ENCODE results near the gene PLA2G2D.
"Not testable (repeated sequence)": the region's sequence is repeated elsewhere in the genome, so short reads cannot be mapped to it uniquely, and the experiment has no call there.

PLA2G2D gene

GRCh38 chr1:20143318-20143717 is 24.0 kb upstream of the PLA2G2D start:
- no peak for DNase-seq (ENCODE audit: low read depth in 2 of 2)

- no peak for DNase-seq (ENCODE audit: low read depth in 2 of 2)
Measured at GRCh38 chr1:20142001-20142710, 22.8 kb upstream of the PLA2G2D start.

- no peak for DNase-seq (ENCODE audit: low read depth in 2 of 2)
Measured at GRCh38 chr1:20141466-20141865, 22.1 kb upstream of the PLA2G2D start.

- DNase-seq (ENCODE audit: low read depth in 2 of 2): no peak
Measured at GRCh38 chr1:20141001-20141400, 21.7 kb upstream of the PLA2G2D start.

- DNase-seq (ENCODE audit: low read depth in 2 of 2): no peak
Measured at GRCh38 chr1:20139776-20140612, 20.7 kb upstream of the PLA2G2D start.

GRCh38 chr1:20138961-20139550 is 19.7 kb upstream of the PLA2G2D start, which contains the start of gene PLA2G2F:
Gene PLA2G2F, plus strand, starts transcription at chr1:20139323. Its CDS starts 105 bp downstream, at chr1:20139428.
- DNase-seq (ENCODE audit: low read depth in 2 of 2): no peak

- DNase-seq (ENCODE audit: low read depth in 2 of 2): no peak
Measured at GRCh38 chr1:20138346-20138745, 19.0 kb upstream of the PLA2G2D start.

- no peak for DNase-seq (ENCODE audit: low read depth in 2 of 2)
Measured at GRCh38 chr1:20137604-20138003, 18.3 kb upstream of the PLA2G2D start.

- DNase-seq (ENCODE audit: low read depth in 2 of 2): no peak
Measured at GRCh38 chr1:20137055-20137454, 17.7 kb upstream of the PLA2G2D start.

GRCh38 chr1:20136249-20136648 is 16.9 kb upstream of the PLA2G2D start:
- DNase-seq (ENCODE audit: low read depth in 2 of 2): no peak

- DNase-seq (ENCODE audit: low read depth in 2 of 2): no peak
Measured at GRCh38 chr1:20134995-20135394, 15.7 kb upstream of the PLA2G2D start.

GRCh38 chr1:20130518-20130917 is 11.2 kb upstream of the PLA2G2D start:
- DNase-seq (ENCODE audit: low read depth in 2 of 2): not testable (repeated sequence)

GRCh38 chr1:20126806-20127440 is 7.6 kb upstream of the PLA2G2D start:
- no peak for DNase-seq (ENCODE audit: low read depth in 2 of 2)

- no peak for DNase-seq (ENCODE audit: low read depth in 2 of 2)
Measured at GRCh38 chr1:20126041-20126805, 6.9 kb upstream of the PLA2G2D start.

- no peak for DNase-seq (ENCODE audit: low read depth in 2 of 2)
Measured at GRCh38 chr1:20125100-20125499, 5.8 kb upstream of the PLA2G2D start.

- DNase-seq (ENCODE audit: low read depth in 2 of 2): peak; percentile 21 to 23
Measured at GRCh38 chr1:20124456-20125057, 5.2 kb upstream of the PLA2G2D start.

GRCh38 chr1:20123722-20124455 is 4.6 kb upstream of the PLA2G2D start:
- no peak for DNase-seq (ENCODE audit: low read depth in 2 of 2)

- DNase-seq (ENCODE audit: low read depth in 2 of 2): no peak
Measured at GRCh38 chr1:20120796-20121195, 1.5 kb upstream of the PLA2G2D start.

- DNase-seq (ENCODE audit: low read depth in 2 of 2): no peak
Measured at GRCh38 chr1:20117236-20117635, 2.1 kb downstream of the PLA2G2D start.

GRCh38 chr1:20115916-20116315 is 3.4 kb downstream of the PLA2G2D start:
- no peak for DNase-seq (ENCODE audit: low read depth in 2 of 2)
